Left colon (tissue), 2 donors: ENCODE results near the gene MARK3. TPM values are rescaled to one million over a fixed set of nuclear protein-coding genes. Genes with fewer than 3 reads are reported as not detected.
A peak's percentile ranks its signal among the peaks of the same experiment; 100 is the strongest.
"Not testable (repeated sequence)": the region's sequence is repeated elsewhere in the genome, so short reads cannot be mapped to it uniquely, and the experiment has no call there.

Experiments
- ATAC-seq: fragments of 200-7000 bp; cut with Tn5 transposase; one replicate; pipeline ENCODE4 v1.9.1; 2020; ENCODE audit warnings: mild to moderate bottlenecking, moderate library complexity
- DNase-seq, 2 donors: peaks; one replicate each; pipeline ENCODE4 v3.0.0-alpha.2; 2020
- intact Hi-C, 2 donors: fragments of 100-400 bp; cut with DNase I in 1 of 2; cut with micrococcal nuclease in 1 of 2; formaldehyde crosslinking; loops; one replicate each; pipeline versions ENCODE4 v1.11.2 to v1.14.0; 2022; cut with DNase I, micrococcal nuclease
- total RNA-seq, 2 donors: library from RNA; stranded (reverse); fragmentation: NEBNext Ultra II Directional; extraction: Animal tissue kit (Norgen Biotek cat#: 25700); gene quantifications; one replicate each; pipeline ENCODE4 v1.2.1, GENCODE V29; 2021
- donor health status: DM: no; HTN: no; CAD: no.
- donor health status: DM: yes; HTN: yes; CAD: no.

MARK3 gene
- total RNA-seq, 2 donors from 2014 or later, result 55.6 to 68.4 TPM

DNA sequence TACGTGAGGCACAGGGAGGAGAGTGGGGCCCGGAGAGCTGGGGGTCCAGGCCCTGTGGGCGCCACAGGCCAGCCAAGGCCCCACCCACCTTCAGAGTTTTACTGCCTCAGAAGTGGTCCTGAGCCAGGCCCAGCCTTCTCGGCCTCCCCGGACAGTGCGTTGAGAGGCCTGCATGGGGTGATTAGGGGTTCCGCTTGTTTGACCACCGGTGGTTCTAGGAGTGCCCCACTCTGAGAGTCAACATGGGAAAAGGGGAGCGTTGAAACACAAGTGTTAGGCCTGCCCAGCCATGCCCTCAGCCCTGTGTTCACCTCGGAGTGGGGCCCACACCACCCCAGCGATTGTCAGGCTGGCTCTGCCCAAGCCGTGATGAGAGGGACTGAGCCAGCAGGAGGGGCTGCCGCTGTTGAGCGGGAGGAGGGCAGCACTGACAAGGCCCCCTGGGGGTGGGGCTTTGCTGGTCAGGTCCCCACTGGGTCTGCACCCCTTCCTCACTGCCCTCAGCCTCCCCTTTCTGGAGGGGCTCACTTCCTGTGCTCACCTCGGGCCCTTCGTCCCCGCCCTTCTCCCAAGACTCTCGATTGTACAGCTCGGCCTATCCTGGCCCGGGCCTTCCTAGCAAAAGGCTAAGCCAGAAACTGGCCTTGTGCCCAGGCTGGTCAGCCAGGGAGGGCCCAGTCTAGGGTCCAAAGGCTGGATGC is 132.7 kb downstream of the MARK3 start:
- ATAC-seq (peak; percentile 13), DNase-seq (peak; percentile 55 to 65)
- intact Hi-C loops, result loop anchor here in 1 of 2 donors (2.0 kb wide), 1 partner anchor 27 kb away; no protein-coding TSS in a partner anchor

DNA sequence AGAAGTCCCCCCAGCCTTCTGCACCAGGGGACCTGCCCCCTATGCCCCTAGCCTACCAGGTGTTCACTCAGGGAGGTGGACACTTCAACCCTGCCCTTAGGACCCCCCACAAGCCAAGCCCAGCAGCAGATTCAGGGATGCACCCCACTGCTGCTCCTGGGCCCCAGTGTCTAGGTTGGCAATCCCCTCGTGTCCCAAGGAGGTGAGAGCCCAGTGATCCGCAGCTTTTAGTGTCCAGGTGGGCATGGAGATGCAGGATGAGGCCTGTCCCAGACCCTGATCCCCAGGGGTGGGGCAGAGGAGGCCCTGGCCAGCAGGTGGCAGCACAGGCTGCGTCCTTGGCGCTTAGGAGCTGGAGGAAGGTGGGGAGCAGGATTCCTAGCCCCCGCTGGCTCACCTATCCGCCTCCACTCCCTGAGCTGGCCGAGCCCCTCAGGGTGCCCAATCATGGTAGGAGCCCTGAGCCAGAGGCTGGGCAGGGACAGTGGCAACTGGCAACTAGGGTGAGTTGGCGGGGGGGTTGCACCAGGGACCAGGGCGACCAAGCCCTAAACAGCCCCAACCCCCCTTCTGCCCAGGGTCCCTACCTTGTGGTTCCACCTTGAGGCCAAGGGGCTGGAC is 133.3 kb downstream of the MARK3 start:
- DNase-seq, result peak; percentile 70 to 84
- ATAC-seq, result peak; percentile 31
- intact Hi-C loops, result loop anchor here in 1 of 2 donors (2.0 kb wide), 1 partner anchor 26 kb away; no protein-coding TSS in a partner anchor

DNA sequence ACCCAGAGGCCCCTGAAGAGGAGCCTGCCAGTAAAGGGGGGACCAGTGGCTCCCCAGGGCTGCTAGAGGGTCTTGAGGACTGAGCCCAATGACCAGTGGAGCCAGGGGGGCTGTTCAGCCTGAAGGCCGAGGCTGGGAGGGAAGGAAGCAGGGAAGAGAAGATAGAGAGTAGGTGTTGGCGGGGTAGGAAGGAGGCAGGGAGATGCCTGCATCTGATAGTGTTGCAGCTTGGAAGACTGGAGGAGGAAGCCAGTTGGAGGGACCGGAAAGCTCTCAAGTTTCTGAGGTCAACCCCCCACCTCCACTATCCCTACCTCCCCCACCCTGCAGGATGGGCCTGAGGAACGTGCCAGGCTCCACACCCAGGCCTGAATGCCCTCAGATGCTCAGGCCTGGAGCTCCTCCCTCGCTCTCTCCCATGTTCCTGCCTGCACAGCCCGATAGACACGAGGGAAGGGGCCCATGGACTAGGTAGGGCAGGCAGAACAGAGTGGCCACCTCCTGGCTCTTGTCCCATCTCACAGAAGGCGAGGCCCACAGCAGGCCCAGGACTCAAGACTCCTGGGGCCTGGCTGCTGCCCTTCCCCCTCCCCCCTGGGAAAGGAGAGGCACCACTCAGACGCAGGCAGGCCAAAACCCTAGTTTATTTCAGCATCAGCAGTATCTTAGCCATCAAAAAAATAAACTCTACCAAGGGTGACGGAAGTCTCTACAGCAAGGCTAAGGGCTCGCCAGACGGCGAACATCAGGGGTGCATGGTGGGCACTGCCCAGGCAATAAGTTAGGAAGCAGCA is 134.0 kb downstream of the MARK3 start:
- intact Hi-C loops, result loop anchor here in 1 of 2 donors (2.0 kb wide), 1 partner anchor 26 kb away; no protein-coding TSS in a partner anchor
- ATAC-seq (no peak), DNase-seq (peak; percentile 17 to 43)

DNA sequence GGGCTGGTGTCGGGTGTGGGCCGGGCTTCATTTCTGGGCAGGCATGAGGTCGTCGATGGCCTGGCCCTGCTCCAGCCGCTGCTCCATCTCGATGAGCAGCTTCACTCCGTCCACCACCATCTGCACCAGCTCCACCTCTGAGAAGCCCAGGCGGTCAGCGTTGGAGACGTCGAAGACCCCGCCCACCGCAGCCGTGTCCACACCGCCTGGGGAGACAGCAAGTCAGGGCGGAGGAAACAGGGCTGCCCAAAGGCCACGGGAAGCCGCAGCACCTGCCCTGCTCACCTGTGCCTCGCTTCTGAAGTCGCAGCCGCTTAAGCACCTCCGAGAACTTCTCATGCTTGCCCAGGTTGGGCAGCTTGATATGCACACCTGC is 134.6 kb downstream of the MARK3 start:
- intact Hi-C loops, result loop anchor here in 1 of 2 donors (2.0 kb wide), 1 partner anchor 25 kb away; no protein-coding TSS in a partner anchor

DNA sequence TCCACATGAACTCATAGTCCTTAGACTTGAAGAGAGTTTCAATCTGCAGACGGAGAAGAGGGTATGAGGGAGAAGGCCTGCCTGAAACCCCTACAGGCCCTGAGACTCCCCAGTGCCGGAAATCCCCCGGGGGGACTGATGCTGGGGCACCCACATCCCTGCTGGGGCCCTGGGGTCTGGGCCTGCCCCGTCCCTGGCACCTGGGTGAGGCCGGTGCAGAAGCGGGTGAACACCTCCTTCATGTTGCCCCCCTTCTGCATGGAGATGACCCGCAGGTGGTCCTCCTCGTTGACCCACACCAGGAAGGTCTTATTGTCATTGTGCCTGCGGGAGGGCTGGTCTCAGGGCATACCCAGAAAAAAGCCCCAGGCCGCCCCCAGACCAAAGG is 135.0 kb downstream of the MARK3 start:
- intact Hi-C loops, result no loop called here
- no peak for DNase-seq
- no peak for ATAC-seq

More for the DNA sequence above, 134.6 kb downstream of the MARK3 start:
- DNase-seq, result peak; percentile 38
- no peak for ATAC-seq

DNA sequence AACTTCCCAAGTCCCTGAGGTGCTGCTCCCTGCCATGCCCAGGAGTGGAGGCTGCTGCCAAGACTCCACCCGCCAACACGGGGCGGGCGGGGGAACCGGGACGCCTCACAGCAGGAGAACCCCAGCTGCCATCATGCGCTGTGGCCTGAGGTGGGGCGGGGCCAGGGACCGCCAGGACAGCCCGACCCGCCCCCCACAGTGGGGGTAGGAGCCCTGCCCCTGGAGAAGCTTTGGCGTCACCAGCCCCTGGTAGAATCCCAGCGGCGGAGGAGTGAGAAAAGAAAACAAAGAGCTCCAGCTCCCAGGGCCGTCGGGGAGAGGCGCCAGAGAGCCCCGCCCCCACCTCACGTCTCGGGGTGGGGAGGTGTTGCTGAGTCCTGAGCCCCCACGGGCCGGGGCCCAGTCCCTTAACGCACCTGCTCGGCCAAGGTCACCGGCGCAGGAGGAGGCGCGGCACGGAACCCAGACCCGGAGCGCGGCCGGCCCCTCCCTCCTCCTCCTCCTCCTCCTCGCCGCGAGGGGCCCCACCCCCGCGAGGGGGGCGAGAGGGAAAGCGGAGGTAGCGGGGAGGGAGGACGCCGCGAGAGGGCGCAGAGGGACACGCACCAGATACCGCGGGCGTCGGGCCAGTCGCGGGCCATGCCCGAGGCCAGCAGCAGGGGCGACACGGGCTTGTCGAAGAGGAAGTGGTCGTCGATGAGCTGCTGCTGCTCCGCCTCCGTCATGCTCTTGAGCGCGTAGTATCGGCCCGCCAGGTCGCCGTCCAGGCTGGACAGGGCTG is 135.6 kb downstream of the MARK3 start:
- peak; percentile 49 for ATAC-seq
- intact Hi-C loops, result no loop called here
- peak; percentile 84 to 88 for DNase-seq

DNA sequence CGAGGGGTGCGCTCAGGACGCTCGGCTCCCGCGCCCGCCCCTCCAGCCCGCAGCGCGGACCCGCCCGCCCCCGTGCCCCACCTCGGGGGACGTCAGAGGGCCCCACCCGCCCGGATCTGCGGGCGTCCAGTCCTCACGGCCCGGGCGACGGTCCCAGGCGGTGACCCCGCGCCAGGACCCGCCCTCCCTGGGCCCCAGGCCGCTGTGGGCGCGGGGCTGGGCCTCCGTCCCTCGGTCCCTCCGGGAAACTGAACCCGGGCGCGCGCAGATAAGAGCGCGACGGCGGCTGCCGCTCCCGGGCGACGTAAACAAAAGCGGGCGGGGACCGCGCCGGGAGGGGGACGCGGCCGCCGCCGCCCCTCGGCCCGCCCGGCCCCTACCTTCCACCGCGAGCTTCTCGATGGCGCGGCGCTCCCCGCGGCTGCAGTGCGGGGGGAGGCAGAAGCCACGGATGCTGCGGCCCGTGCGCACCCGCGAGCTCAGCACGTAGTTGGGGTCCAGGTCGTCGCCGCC is 136.3 kb downstream of the MARK3 start:
- intact Hi-C loops, result no loop called here
- DNase-seq (peak in 1 of 2 donors; percentile 58), ATAC-seq (peak; percentile 27)

DNA sequence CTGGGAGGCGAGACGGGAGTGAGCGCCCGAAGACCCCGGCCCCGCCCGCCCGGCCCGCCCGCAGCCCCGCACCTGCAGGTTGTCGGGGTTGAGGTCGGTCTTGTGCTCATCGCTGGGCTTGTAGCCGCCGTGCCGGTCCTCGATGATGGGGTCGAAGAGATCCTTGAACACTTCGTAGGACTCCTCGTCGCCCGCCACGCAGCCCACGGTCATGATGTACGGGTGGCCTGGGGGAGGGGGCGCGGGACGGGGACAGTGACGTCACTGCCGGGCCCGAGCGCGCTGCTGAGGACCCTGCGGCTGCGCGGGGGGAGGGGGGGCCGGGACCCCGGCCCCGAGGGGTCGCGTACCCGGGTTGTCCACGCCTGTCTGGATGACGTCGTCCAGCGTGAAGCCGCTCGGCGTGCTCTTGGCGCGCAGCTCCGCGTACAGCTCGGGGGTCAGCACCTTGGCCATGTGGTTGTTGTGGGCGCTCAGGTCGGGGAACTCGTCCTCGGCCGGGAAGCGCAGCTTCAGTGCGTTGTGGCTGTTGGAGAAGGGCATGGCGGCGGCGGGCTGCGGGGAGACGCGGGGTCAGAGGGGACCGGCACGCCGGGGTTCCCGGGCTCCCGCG is 136.8 kb downstream of the MARK3 start:
- DNase-seq (peak; percentile 39 to 58), ATAC-seq (no peak)
- intact Hi-C loops, result no loop called here

DNA sequence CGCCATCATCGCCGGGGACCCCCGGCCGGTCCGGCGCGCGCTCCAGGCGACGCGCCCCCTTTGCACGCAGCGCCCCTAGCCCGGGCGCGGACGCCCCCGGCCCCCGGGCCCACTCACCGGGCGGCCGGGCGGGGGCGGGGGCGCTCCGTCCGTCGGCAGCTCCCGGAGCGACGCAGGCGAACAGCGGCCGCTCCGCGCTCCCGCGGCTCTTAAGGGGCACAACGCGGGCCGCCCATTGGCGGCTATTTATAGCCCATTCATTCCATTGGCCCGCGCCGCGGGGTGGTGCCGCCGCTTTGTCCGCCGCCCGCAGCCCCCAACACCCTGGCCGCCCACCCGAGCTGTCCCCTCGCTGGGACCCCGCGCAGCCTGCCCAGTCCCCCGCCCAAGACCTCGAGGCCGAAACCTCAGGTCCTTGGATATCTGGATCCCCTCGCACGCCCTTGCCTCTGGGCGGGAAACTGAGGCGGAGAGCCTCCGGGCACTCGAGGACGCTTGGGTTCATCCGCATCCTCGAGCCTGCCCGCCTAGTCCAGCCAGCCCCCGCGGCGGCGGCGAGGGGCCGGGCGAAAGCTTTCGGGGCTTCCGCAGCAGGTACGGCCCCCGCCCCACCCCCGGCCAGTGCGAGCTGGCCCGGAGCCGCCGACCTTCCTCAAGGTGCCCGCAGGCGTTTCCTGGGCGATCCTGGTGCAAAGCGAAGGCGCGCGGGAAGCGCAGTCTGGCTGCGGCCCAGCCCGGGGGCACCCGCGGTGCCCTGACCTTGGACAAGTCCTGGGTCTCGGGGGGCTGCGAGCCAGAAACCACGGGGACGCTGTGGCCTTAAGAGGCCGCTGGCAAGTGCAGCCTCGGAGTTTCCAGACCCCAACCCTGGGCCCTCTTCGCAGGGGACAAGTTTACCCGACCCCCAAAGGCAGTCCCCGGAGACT is 137.7 kb downstream of the MARK3 start, which contains the start of gene CKB:
CKB (minus strand) TSS at position 182 of the 926 bp plus-strand sequence. CDS start 337 bp downstream, outside the sequence.
- DNase-seq (peak; percentile 81 to 85), ATAC-seq (peak; percentile 41)
- intact Hi-C loops, result no loop called here

DNA sequence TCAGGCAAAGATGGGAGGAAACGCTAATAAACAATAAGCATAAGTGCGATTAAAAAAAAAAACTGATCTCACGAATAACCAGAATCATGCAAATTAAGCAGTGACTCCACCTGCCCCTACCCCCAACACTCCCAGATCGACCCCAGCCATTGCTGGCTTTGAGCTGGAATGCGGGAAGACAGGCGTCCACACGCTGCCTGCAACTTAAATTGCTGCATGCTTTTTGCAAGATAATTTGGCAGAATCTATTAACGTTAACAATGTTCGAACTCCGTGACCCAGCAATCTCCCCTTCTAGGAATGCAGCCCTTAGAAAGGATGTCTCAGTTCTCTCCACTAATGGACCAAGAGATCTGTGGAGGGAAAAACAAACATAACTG is 138.3 kb downstream of the MARK3 start:
- no peak for ATAC-seq
- DNase-seq, result no peak
- intact Hi-C loops, result no loop called here

DNA sequence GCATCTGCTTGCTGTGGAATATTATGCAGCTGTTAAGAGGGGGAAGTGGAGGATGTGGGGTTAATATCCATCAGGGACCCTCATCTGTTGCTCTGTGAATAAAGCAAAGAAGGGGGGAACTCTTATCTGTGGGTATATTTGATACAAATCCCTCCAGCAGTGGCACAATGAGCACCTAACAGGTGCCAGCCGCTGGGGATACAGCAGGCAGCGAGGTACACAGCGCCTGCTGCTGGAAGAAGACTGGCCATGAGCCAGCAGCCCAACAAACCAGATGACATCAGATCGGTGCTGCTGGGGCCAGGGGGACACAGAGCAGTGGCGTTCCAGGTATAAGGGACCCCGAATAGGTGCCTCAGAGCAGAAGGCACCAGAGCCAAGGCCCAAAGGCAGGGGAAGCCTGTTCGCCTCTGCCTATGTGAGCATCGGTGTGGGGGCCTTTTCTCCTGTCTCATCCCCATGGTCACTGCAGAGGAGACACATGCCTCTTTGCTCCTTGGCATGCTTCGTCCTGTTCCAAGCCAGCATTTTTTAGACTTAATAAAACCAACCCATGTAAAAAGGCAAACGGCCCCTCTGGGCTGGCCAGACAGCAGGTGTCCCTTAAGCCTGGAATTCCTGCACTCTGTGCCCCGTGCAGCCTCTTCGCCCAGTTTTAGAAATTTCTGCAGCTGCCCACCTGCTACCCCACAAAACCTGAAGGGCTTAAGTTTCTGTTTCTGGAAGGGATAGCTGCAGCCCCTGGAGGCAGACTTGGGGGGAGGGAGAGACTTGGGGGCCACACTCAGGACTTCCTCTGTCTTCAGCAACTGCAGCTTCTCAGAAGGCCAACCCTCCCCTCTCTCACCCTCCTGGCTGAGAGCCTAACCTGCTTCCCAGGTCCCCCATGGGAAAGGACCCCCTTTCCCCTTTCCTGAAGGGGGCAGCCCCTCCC is 139.1 kb downstream of the MARK3 start:
- intact Hi-C loops, result no loop called here
- DNase-seq, result peak; percentile 49
- ATAC-seq, result no peak

DNA sequence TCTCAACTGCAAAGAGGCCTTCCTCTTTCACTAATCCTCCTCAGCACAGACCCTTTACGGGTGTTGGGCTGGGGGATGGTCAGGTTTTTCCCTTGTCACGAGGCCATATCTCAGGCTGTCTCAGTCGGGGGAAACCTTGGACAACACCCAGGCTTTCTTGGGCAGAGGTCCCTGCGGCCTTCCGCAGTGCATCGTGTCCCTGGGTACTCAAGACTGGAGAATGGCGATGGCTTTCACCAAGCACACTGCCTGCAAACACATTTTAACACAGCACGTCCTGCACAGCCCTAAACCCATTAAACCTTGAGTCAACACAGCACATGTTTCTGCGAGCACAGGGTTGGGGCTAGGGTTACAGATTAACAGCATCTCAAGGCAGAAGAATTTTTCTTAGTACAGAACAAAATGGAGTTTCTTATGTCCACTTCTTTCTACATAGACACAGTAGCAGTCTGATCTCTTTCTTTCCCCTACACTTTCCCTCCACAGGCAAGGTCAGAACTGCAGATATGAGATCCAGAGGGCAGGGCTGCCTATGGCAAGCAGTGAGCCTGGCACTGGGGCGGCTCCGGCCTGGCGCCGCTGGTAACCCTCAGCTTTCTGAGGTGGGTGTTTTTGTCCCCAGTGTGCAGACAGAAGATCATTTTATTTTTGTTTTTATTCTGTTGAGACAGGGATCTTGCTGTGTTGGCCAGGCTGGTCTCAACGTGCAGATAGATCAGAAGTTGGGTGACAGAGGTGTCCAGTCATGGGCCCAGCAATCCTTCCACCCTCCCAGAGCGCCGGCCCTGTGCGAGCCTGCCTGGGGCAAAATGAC is 140.4 kb downstream of the MARK3 start:
- intact Hi-C loops, ATAC-seq: not testable (repeated sequence)
- peak; percentile 40 to 67 for DNase-seq

DNA sequence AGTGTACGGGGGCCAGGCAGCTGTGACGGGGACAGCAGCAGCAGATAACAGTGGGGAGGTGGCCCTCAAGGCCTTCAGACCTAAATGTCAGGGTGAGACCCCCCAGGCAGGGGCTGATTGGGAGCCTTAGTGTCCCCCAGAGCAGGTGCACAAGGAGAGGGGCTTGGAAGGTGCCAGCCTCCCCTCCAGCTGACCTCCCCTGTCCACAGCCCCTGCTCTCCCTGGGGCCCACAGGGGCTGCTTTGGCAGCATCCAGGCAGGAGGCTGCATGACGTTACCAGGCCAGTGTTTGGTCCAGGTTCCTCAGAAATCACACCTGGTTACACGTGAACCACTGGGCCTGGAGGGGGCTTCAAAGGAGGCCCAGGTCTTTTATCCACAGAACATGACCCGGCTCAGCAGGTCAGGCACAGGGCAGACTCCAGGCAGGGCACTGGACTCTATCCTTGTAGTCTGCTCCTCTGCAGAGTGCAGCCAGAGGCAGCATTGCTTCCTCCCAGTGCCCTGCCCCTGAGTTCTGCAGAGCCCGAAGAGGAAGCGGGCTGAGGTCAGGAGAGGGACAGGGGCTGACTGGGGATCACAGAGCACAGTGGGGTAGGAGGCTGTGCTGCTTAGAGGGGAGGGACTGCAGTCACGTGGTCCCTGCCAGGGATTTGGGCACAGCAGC is 141.2 kb downstream of the MARK3 start:
- intact Hi-C loops, result no loop called here
- peak; percentile 45 to 58 for DNase-seq
- ATAC-seq, result peak; percentile 42

DNA sequence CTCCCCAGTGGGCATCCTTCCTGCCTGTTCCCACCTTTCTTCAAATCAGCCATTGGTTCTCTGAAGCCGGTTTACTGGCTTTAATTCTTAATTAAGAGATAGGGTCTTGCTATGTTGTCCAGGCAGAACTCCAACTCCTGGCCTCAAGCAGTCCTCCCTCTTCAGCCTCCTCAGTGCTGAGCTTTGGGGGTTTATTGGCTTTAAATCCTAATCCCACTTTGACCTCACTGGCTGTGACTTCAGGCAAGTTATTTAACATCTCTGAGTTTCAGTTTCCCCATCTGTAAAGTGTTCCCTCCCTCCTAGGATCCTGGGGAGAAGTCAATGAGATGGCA is 141.7 kb downstream of the MARK3 start:
- DNase-seq, result no peak
- intact Hi-C loops, result no loop called here
- ATAC-seq, result no peak
